D721Med (cell line): Measurements from ENCODE around the gene WDR70.
"Not testable (repeated sequence)": the region's sequence is repeated elsewhere in the genome, so short reads cannot be mapped to it uniquely, and the experiment has no call there.

Experiments
- DNase-seq: peaks from one replicate; pipeline ENCODE4 v3.0.0; 2011; ENCODE audit warnings: low spot score; ENCODE audit not compliant: insufficient read length
- FAIRE-seq: peaks from 2 replicates; lab custom pipeline; 2011; peaks lifted over from hg19 to GRCh38; lab: Jason Lieb, UNC
- TF ChIP-seq, protein P1 (sequence below): IDR thresholded peaks from 2 replicates; pipeline ENCODE4 v1.5.1; 2012; ENCODE audit warnings: mild to moderate bottlenecking, control low read depth; ENCODE audit not compliant: insufficient read depth; ENCODE audit errors: missing control alignments

Gene WDR70

GRCh38 chr5:37379100-37379628, at the start of gene WDR70:
TSS of gene WDR70 (plus strand) at chr5:37379318. CDS start at chr5:37379368, 50 bp downstream.
- DNase-seq: peak; percentile 45
- FAIRE-seq: not testable (repeated sequence)
- TF ChIP-seq, protein P1, sequence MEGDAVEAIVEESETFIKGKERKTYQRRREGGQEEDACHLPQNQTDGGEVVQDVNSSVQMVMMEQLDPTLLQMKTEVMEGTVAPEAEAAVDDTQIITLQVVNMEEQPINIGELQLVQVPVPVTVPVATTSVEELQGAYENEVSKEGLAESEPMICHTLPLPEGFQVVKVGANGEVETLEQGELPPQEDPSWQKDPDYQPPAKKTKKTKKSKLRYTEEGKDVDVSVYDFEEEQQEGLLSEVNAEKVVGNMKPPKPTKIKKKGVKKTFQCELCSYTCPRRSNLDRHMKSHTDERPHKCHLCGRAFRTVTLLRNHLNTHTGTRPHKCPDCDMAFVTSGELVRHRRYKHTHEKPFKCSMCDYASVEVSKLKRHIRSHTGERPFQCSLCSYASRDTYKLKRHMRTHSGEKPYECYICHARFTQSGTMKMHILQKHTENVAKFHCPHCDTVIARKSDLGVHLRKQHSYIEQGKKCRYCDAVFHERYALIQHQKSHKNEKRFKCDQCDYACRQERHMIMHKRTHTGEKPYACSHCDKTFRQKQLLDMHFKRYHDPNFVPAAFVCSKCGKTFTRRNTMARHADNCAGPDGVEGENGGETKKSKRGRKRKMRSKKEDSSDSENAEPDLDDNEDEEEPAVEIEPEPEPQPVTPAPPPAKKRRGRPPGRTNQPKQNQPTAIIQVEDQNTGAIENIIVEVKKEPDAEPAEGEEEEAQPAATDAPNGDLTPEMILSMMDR: peak; percentile 81

GRCh38 chr5:37334754-37335153, 44.4 kb upstream of the WDR70 start:
- FAIRE-seq, DNase-seq: not testable (repeated sequence)

DNA sequence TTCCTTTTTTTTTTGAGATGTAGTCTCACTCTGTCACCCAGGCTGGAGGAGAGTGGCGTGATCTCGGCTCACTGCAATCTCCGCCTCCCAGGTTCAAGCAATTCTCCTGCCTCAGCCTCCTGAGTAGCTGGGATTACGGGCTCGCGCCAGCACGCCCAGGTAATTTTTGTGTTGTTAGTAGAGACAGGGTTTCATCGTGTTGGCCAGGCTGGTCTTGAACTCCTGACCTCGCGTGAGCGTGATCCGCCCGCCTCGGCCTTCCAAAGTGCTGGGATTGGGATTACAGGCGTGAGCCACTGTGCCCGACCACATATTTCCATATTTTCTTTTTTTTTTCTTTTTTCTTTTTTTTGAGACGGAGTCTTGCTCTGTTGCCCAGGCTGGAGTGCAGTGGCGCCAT, 36.4 kb upstream of the WDR70 start:
- DNase-seq, FAIRE-seq: not testable (repeated sequence)

GRCh38 chr5:37355161-37355560, 24.0 kb upstream of the WDR70 start:
- TF ChIP-seq, protein P1: no peak
- no peak for DNase-seq
- FAIRE-seq: no peak

DNA sequence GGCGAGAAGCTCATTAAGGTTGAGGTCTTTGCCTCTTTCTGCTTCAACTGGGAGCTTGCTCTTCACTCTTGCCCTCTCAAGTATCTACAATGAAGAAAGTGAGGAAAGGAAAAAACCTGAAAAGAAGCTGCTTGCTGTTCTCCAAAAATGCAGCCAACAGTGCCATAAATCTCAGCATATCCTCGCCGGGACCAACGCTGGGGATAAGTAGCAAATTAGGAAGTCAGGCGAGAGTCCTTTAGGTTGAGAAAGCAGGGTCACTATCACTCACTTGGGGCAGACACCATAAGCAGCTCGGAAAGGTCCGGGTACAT, 8.6 kb upstream of the WDR70 start:
- TF ChIP-seq, protein P1: no peak
- no peak for DNase-seq

GRCh38 chr5:37370864-37371726, 8.0 kb upstream of the WDR70 start, which contains the start of gene NUP155:
TSS of gene NUP155 (minus strand) at chr5:37371106. CDS start at chr5:37370977, 129 bp downstream.
- DNase-seq (peak; percentile 51), FAIRE-seq (peak; percentile 64)
- TF ChIP-seq, protein P1: no peak

More for the DNA sequence above, 8.6 kb upstream of the WDR70 start:
- FAIRE-seq: no peak

GRCh38 chr5:37375091-37375490, 4.0 kb upstream of the WDR70 start:
- DNase-seq: no peak
- TF ChIP-seq, protein P1: no peak
- no peak for FAIRE-seq

- not testable (repeated sequence) for FAIRE-seq, DNase-seq
Observed at GRCh38 chr5:37378066-37378465, 1.1 kb upstream of the WDR70 start.

GRCh38 chr5:37391591-37391990, 12.5 kb downstream of the WDR70 start:
- DNase-seq: no peak
- TF ChIP-seq, protein P1: no peak

More at GRCh38 chr5:37391591-37391990, 12.5 kb downstream of the WDR70 start:
- no peak for FAIRE-seq
